CD4-positive, alpha-beta T cell treated with Interleukin-4 for 1 hour (primary cell): ENCODE measurements around the gene ACCS.

Source experiments
- DNase-seq, 2 donors: peaks; one replicate each; pipeline ENCODE4 v3.0.0-alpha.2; 2020 to 2022

ACCS gene

GRCh38 chr11:44046182-44046581 is 19.9 kb upstream of the ACCS start:
- no peak for DNase-seq

- no peak for DNase-seq
Observed at GRCh38 chr11:44047298-44047697, 18.8 kb upstream of the ACCS start.

GRCh38 chr11:44047931-44048431 is 18.1 kb upstream of the ACCS start, which contains the start of gene ACCSL:
TSS of gene ACCSL (plus strand) at chr11:44047981. CDS start at chr11:44048037, 56 bp downstream.
- DNase-seq = no peak

- DNase-seq = no peak
Observed at GRCh38 chr11:44049832-44050231, 16.2 kb upstream of the ACCS start.

- no peak for DNase-seq
Observed at GRCh38 chr11:44051171-44051570, 14.9 kb upstream of the ACCS start.

- no peak for DNase-seq
Observed at GRCh38 chr11:44057340-44057739, 8.7 kb upstream of the ACCS start.

GRCh38 chr11:44058275-44058674 is 7.8 kb upstream of the ACCS start:
- no peak for DNase-seq

- no peak for DNase-seq
Observed at GRCh38 chr11:44065161-44065661, 859 bp upstream of the ACCS start.

GRCh38 chr11:44066732-44067141 is 667 bp downstream of the ACCS start:
- no peak for DNase-seq

- DNase-seq = no peak
Observed at GRCh38 chr11:44067266-44067665, 1.2 kb downstream of the ACCS start.

- DNase-seq = no peak
Observed at GRCh38 chr11:44068180-44068579, 2.1 kb downstream of the ACCS start.

GRCh38 chr11:44071157-44071556 is 5.1 kb downstream of the ACCS start:
- no peak for DNase-seq

GRCh38 chr11:44072757-44073658 is 6.9 kb downstream of the ACCS start:
- no peak for DNase-seq

GRCh38 chr11:44078794-44079193 is 12.7 kb downstream of the ACCS start:
- no peak for DNase-seq

GRCh38 chr11:44079376-44079775 is 13.3 kb downstream of the ACCS start:
- DNase-seq = no peak

GRCh38 chr11:44080951-44081350 is 14.9 kb downstream of the ACCS start:
- no peak for DNase-seq

GRCh38 chr11:44082645-44083044 is 16.6 kb downstream of the ACCS start:
- no peak for DNase-seq

- DNase-seq = no peak
Observed at GRCh38 chr11:44083433-44083832, 17.4 kb downstream of the ACCS start.

GRCh38 chr11:44083906-44084305 is 17.8 kb downstream of the ACCS start:
- DNase-seq = no peak

- no peak for DNase-seq
Observed at GRCh38 chr11:44085330-44085729, 19.3 kb downstream of the ACCS start.

- DNase-seq = no peak
Observed at GRCh38 chr11:44088377-44088776, 22.3 kb downstream of the ACCS start.

- DNase-seq = no peak
Observed at GRCh38 chr11:44088871-44089270, 22.8 kb downstream of the ACCS start.

GRCh38 chr11:44090539-44090938 is 24.5 kb downstream of the ACCS start:
- no peak for DNase-seq

- DNase-seq = peak; percentile 73 to 82
Observed at GRCh38 chr11:44094260-44094868, 28.3 kb downstream of the ACCS start.
